ENCODE results near the gene MALRD1.

The MALRD1 gene

GRCh38 chr10:19046679-19047078 lies 1.9 kb upstream of the MALRD1 start:
- no peak overlapping the region for H3K4me2 ChIP-seq (ENCODE audit: low read length)
- no peaks in the 10 kb centered on the region for H3K79me2 ChIP-seq (ENCODE audit: insufficient read depth, low read length)
- no peaks in the 10 kb centered on the region for H3K9me2 ChIP-seq (ENCODE audit: low read depth, low read length)
- no peaks in the 10 kb centered on the region for H4K20me1 ChIP-seq (ENCODE audit: insufficient read depth, low read length)
- no peaks in the 10 kb centered on the region for H3K9me3 ChIP-seq (ENCODE audit: low read length)
- no peaks in the 10 kb centered on the region for H3F3A ChIP-seq (ENCODE audit: insufficient read depth, low read length)
- no peak overlapping the region for H3K27ac ChIP-seq (ENCODE audit: low read depth, low read length, poor library complexity, severe bottlenecking)
- no peaks in the 10 kb centered on the region for H3K4me1 ChIP-seq (ENCODE audit: insufficient read depth, low read length, severe bottlenecking)
- no peak overlapping the region for H3K4me3 ChIP-seq (ENCODE audit: low read depth, low read length, poor library complexity, severe bottlenecking)
- TF ChIP-seq EZH2 (IDR thresholded peaks at IDR 0.05; ENCODE audit: borderline replicate concordance, low read length) (no peak), CTCF (IDR thresholded peaks at IDR 0.05; ENCODE audit: low read length) (no peak)
- H3K9ac ChIP-seq (ENCODE audit: low read length) = no peak overlapping the region
- no peak overlapping the region for H2AFZ ChIP-seq (ENCODE audit: low read length)
- no peaks in the 10 kb centered on the region for H3K36me3 ChIP-seq (ENCODE audit: insufficient read depth, low read length)
- no peaks in the 10 kb centered on the region for H3K27me3 ChIP-seq (ENCODE audit: insufficient read depth, low read length)

DNA sequence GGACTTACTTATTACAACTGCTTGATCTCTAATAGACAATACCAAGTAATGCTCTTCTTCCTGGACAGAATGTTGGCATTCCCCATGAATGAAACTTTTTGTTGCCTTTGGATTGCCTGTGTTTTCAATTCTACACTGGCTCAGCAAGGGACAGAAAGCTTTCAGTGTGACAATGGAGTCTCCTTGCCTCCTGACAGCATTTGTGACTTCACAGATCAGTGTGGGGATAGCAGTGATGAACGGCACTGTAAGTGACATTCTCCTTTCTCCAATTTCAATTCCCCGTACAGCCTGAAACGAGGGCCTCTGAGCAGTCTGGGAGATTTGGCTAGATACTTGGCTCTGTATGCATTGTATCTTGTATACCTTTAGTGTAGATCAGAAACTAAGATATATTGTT lies 290 bp downstream of the MALRD1 start:
- Histone ChIP-seq H3K9ac (ENCODE audit: low read length) (no peak overlapping the region), H3K9me3 (ENCODE audit: low read length) (no peaks in the 10 kb centered on the region), H3K4me1 (ENCODE audit: insufficient read depth, low read length, severe bottlenecking) (no peaks in the 10 kb centered on the region), H3K4me3 (ENCODE audit: low read depth, low read length, poor library complexity, severe bottlenecking) (no peak overlapping the region), H3K36me3 (ENCODE audit: insufficient read depth, low read length) (no peaks in the 10 kb centered on the region), H3K79me2 (ENCODE audit: insufficient read depth, low read length) (no peaks in the 10 kb centered on the region), H3K27ac (ENCODE audit: low read depth, low read length, poor library complexity, severe bottlenecking) (no peak overlapping the region), H4K20me1 (ENCODE audit: insufficient read depth, low read length) (no peaks in the 10 kb centered on the region), H3F3A (ENCODE audit: insufficient read depth, low read length) (no peaks in the 10 kb centered on the region), H3K27me3 (ENCODE audit: insufficient read depth, low read length) (no peaks in the 10 kb centered on the region), H3K9me2 (ENCODE audit: low read depth, low read length) (no peaks in the 10 kb centered on the region), H3K4me2 (ENCODE audit: low read length) (no peak overlapping the region), H2AFZ (ENCODE audit: low read length) (no peak overlapping the region)
- no peak for TF ChIP-seq CTCF (IDR thresholded peaks at IDR 0.05; ENCODE audit: low read length)
- TF ChIP-seq EZH2 (IDR thresholded peaks at IDR 0.05; ENCODE audit: borderline replicate concordance, low read length) = no peak

GRCh38 chr10:19049567-19049966 lies 966 bp downstream of the MALRD1 start:
- H4K20me1 ChIP-seq (ENCODE audit: insufficient read depth, low read length) = no peaks in the 10 kb centered on the region
- no peak overlapping the region for H2AFZ ChIP-seq (ENCODE audit: low read length)
- H3K9me3 ChIP-seq (ENCODE audit: low read length) = no peaks in the 10 kb centered on the region
- no peaks in the 10 kb centered on the region for H3F3A ChIP-seq (ENCODE audit: insufficient read depth, low read length)
- H3K4me1 ChIP-seq (ENCODE audit: insufficient read depth, low read length, severe bottlenecking) = no peaks in the 10 kb centered on the region
- H3K36me3 ChIP-seq (ENCODE audit: insufficient read depth, low read length) = no peaks in the 10 kb centered on the region
- H3K9me2 ChIP-seq (ENCODE audit: low read depth, low read length) = no peaks in the 10 kb centered on the region
- no peak overlapping the region for H3K9ac ChIP-seq (ENCODE audit: low read length)
- TF ChIP-seq CTCF (IDR thresholded peaks at IDR 0.05; ENCODE audit: low read length) (no peak), EZH2 (IDR thresholded peaks at IDR 0.05; ENCODE audit: borderline replicate concordance, low read length) (no peak)
- H3K4me3 ChIP-seq (ENCODE audit: low read depth, low read length, poor library complexity, severe bottlenecking) = no peak overlapping the region
- H3K27me3 ChIP-seq (ENCODE audit: insufficient read depth, low read length) = no peaks in the 10 kb centered on the region
- no peak overlapping the region for H3K4me2 ChIP-seq (ENCODE audit: low read length)
- H3K79me2 ChIP-seq (ENCODE audit: insufficient read depth, low read length) = no peaks in the 10 kb centered on the region
- H3K27ac ChIP-seq (ENCODE audit: low read depth, low read length, poor library complexity, severe bottlenecking) = no peak overlapping the region

Measured in OCI-LY1 (cell line).